HepG2 (cell line): Measurements from ENCODE around the gene HPGD. TPM values are rescaled to one million over a fixed set of nuclear protein-coding genes. Genes with fewer than 3 reads are reported as not detected.
A peak's percentile ranks its signal among the peaks of the same experiment; 100 is the strongest.

Experiments
- ATAC-seq: fragments of 200-7000 bp; cut with Tn5 transposase; 3 replicates; pipeline ENCODE4 v1.9.1; 2020; ENCODE audit warnings: mild to moderate bottlenecking, moderate library complexity
- BruUV-seq: library from RNA; stranded (reverse); fragments of 400-500 nt; replicated peaks from 2 replicates; lab custom pipeline; 2021; lab: Mats Ljungman, UMichigan
- CTCF ChIA-PET: fragments of 300-600 bp; formaldehyde crosslinking; extraction: SDS; loops from one replicate; lab custom pipeline; 2021; ENCODE audit warnings: low total read pairs, inconsistent platforms, low intra/inter-chr PET ratio; lab: Yijun Ruan, JAX
- POLR2A ChIA-PET: fragments of 350-600 bp; sonication (Branson Sonifier 250); formaldehyde crosslinking; loops from one replicate; lab custom pipeline; 2020; ENCODE audit warnings: antibody characterized with exemption, inconsistent platforms; lab: Yijun Ruan, JAX
- DNase-seq: peaks from one replicate; pipeline ENCODE4 v3.0.0-alpha.2; 2015; ENCODE audit warnings: low spot score
- FAIRE-seq: peaks from 3 replicates; lab custom pipeline; 2011; peaks lifted over from hg19 to GRCh38; lab: Jason Lieb, UNC
- H2AFZ ChIP-seq: one replicate; pipeline ENCODE4 v1.6.1; 2011; ENCODE audit warnings: low read length, inconsistent platforms
- H3K27ac ChIP-seq: fragments of 300-600 bp; 3 replicates; pipeline ENCODE4 v1.8.0; 2011; ENCODE audit warnings: mixed run types, mild to moderate bottlenecking, mixed read lengths, low read length, inconsistent platforms; ENCODE audit not compliant: insufficient read depth; ENCODE audit errors: extremely low read length
- H3K27me3 ChIP-seq, 2 experiments: fragments of 200-600 bp in 1 of 2; 2 replicates in 1 of 2; 3 replicates in 1 of 2; pipeline versions ENCODE4 v1.6.0 to v1.8.0; 2011; ENCODE audit warnings: low read length in 2 of 2, mild to moderate bottlenecking in 2 of 2, moderate library complexity in 2 of 2, inconsistent platforms in 1 of 2; ENCODE audit not compliant: insufficient read depth in 2 of 2, control insufficient read depth in 1 of 2
- H3K36me3 ChIP-seq, 2 experiments: fragments of 200-600 bp in 1 of 2; replicated peaks in 1 of 2; 2 replicates in 1 of 2; 3 replicates in 1 of 2; pipeline versions ENCODE4 v1.5.1 to v1.8.0; 2011; ENCODE audit warnings: low read length in 2 of 2, inconsistent platforms in 1 of 2; ENCODE audit not compliant: insufficient read depth in 2 of 2, control insufficient read depth in 1 of 2
- H3K4me1 ChIP-seq: 2 replicates; pipeline ENCODE4 v1.5.1; 2012; ENCODE audit warnings: low read length, inconsistent platforms; ENCODE audit not compliant: insufficient read depth
- H3K4me2 ChIP-seq: 2 replicates; pipeline ENCODE4 v1.6.0; 2011; ENCODE audit warnings: low read depth, low read length, inconsistent platforms
- H3K4me3 ChIP-seq, 3 experiments: fragments of 200-600 bp in 1 of 3; sonication (generic), shearing (Covaris generic) in 1 of 3; replicated peaks in 1 of 3; 2 replicates each; pipeline ENCODE4 v1.5.1; 2011 to 2016; ENCODE audit warnings: low read length in 3 of 3, inconsistent platforms in 2 of 3, low read depth in 2 of 3, mild to moderate bottlenecking in 2 of 3, control low read depth in 1 of 3, mixed read lengths in 1 of 3; ENCODE audit not compliant: insufficient read depth in 1 of 3
- H3K79me2 ChIP-seq: one replicate; pipeline ENCODE4 v1.6.1; 2011; ENCODE audit warnings: low read length, inconsistent platforms; ENCODE audit not compliant: insufficient read depth
- H3K9ac ChIP-seq: 2 replicates; pipeline ENCODE4 v1.6.0; 2011; ENCODE audit warnings: mild to moderate bottlenecking, low read depth, low read length, inconsistent platforms; ENCODE audit not compliant: insufficient read depth
- H3K9me3 ChIP-seq: 2 replicates; pipeline ENCODE4 v1.5.1; 2012; ENCODE audit warnings: mild to moderate bottlenecking, low read length
- H4K20me1 ChIP-seq: 2 replicates; pipeline ENCODE4 v1.6.0; 2011; ENCODE audit warnings: inconsistent platforms, mild to moderate bottlenecking, low read length, moderate library complexity; ENCODE audit not compliant: insufficient read depth
- CBX5 ChIP-seq: sonication (generic); formaldehyde crosslinking; IDR thresholded peaks from 2 replicates; pipeline ENCODE4 v1.4.0; 2020; ENCODE audit warnings: missing genetic modification reagents, borderline replicate concordance
- EZH2 ChIP-seq: conservative IDR thresholded peaks from 2 replicates; pipeline ENCODE4 v1.6.1; 2012; ENCODE audit warnings: mild to moderate bottlenecking, low read depth, low read length, moderate library complexity
- GABPA ChIP-seq, 2 experiments: IDR thresholded peaks; 2 replicates each; pipeline ENCODE4 v1.6.1; 2011 to 2016; ENCODE audit warnings: low read depth in 2 of 2, low read length in 1 of 2, missing biosample characterization in 1 of 2, missing genetic modification characterization in 1 of 2
- GABPB1 ChIP-seq: IDR thresholded peaks from 2 replicates; pipeline ENCODE4 v1.6.1; 2016; ENCODE audit warnings: mild to moderate bottlenecking, missing genetic modification reagents, moderate library complexity, missing compliant biosample characterization
- NONO ChIP-seq, 2 experiments: fragments of 450-650 bp in 1 of 2; sonication (generic) in 1 of 2; formaldehyde crosslinking in 1 of 2; IDR thresholded peaks in 1 of 2; conservative IDR thresholded peaks in 1 of 2; 2 replicates each; pipeline versions ENCODE4 v1.6.1 to v1.8.0; 2017 to 2022; ENCODE audit warnings: mild to moderate bottlenecking in 1 of 2, missing genetic modification reagents in 1 of 2, moderate library complexity in 1 of 2
- NR2C2 ChIP-seq: sonication (generic); formaldehyde crosslinking; IDR thresholded peaks from 2 replicates; pipeline ENCODE4 v1.4.0; 2020; ENCODE audit warnings: missing genetic modification reagents, mild to moderate bottlenecking, moderate library complexity, borderline replicate concordance
- SNAI1 ChIP-seq: sonication (generic); formaldehyde crosslinking; IDR thresholded peaks from 2 replicates; pipeline ENCODE4 v1.5.0; 2020; ENCODE audit warnings: mild to moderate bottlenecking, missing genetic modification reagents, borderline replicate concordance
- TERF1 ChIP-seq: sonication (generic); formaldehyde crosslinking; IDR thresholded peaks from 2 replicates; pipeline ENCODE4 v1.8.0; 2022; ENCODE audit warnings: mild to moderate bottlenecking, missing genetic modification reagents, moderate library complexity
- TFDP2 ChIP-seq: sonication (generic); formaldehyde crosslinking; IDR thresholded peaks from 2 replicates; pipeline ENCODE4 v1.4.0; 2020; ENCODE audit warnings: missing genetic modification reagents
- ZFP91 ChIP-seq: sonication (generic); formaldehyde crosslinking; IDR thresholded peaks from 2 replicates; pipeline ENCODE4 v1.9.0; 2022; ENCODE audit warnings: missing genetic modification reagents, mild to moderate bottlenecking, borderline replicate concordance
- ZFYVE20 ChIP-seq: sonication (generic); formaldehyde crosslinking; IDR thresholded peaks from 2 replicates; pipeline ENCODE4 v1.8.0; 2023; ENCODE audit warnings: low read depth, mild to moderate bottlenecking, moderate library complexity, missing genetic modification reagents, borderline replicate concordance
- ZNF597 ChIP-seq: sonication (generic); formaldehyde crosslinking; IDR thresholded peaks from 2 replicates; pipeline ENCODE4 v1.5.0; 2020; ENCODE audit warnings: missing genetic modification reagents
- WGBS: methylation state at CpG from one replicate; pipeline ENCODE4 v1.1.6; 2017; ENCODE audit warnings: low lambda C conversion rate; 5-methylcytosine and 5-hydroxymethylcytosine counted together
- in situ Hi-C: cut with HindIII; loops from 2 replicates; pipeline ENCODE4 v1.10.0; 2017; ENCODE audit warnings: low pct_unique_long_range_greater_than_20kb; ENCODE audit not compliant: extremely low pct_ligation_motif_present
- intact Hi-C: fragments of 100-400 bp; cut with micrococcal nuclease; formaldehyde crosslinking; loops from one replicate; pipeline ENCODE4 v1.10.0; 2022; ENCODE audit not compliant: unreplicated experiment
- polyA plus RNA-seq, 8 experiments: library from polyadenylated mRNA; depleted of rRNA in 3 of 8; stranded (reverse) in 7 of 8; unstranded in 1 of 8; fragments of >200 nt; fragmentation: Illumina TruSeq in 4 of 8; extraction: Trizol in 4 of 8; gene quantifications; 2 replicates each; pipeline versions ENCODE4 v1.2.1 to v1.2.3, GENCODE V29; 2011 to 2016; ENCODE audit warnings: low read depth in 4 of 8, missing spikeins in 1 of 8, mixed read lengths in 1 of 8; ENCODE audit not compliant: insufficient read depth in 1 of 8
- total RNA-seq, 5 experiments: library from RNA; depleted of rRNA; stranded (reverse); fragments of >200 nt; fragmentation: Illumina TruSeq; extraction: Trizol; gene quantifications; 2 replicates each; pipeline ENCODE4 v1.2.3, GENCODE V29; 2016; ENCODE audit warnings: low read depth in 1 of 5

Gene HPGD
- total and polyA plus RNA-seq, 2 of the 13 experiments (the other 11 are each of a cell fraction or from before 2014, with no cell fraction given): 0.13 to 0.24 TPM

- Histone ChIP-seq H3K27me3 (no peaks in the 10 kb centered on the region), H3K4me1 (peaks cover 27% of the 10 kb centered on the region), H2AFZ (peak overlapping the region; percentile 44), H3K36me3 (no peaks in the 10 kb centered on the region), H3K27ac (no peak overlapping the region), H4K20me1 (no peaks in the 10 kb centered on the region), H3K9ac (no peak overlapping the region), H3K9me3 (no peaks in the 10 kb centered on the region), H3K79me2 (no peaks in the 10 kb centered on the region), H3K4me2 (peak overlapping the region; percentile 31; the same call in 1 of the 2 replicates), H3K4me3 (no peak overlapping the region)
- intact Hi-C loops: no loop called here
- no peak for DNase-seq
- ChIA-PET POLR2A (no interaction called here), CTCF (no interaction called here)
- BruUV-seq: no TSS peak
- no peak for ATAC-seq
- no peak for FAIRE-seq
- in situ Hi-C loops: no loop called here
- TF ChIP-seq TERF1: no peak
- peak; percentile 41 for TF ChIP-seq GABPA (IDR thresholded peaks at IDR 0.05; ENCODE audit: low read depth, low read length)
- peak; percentile 68 for TF ChIP-seq GABPA (CRISPR knock-in tag; IDR thresholded peaks at IDR 0.05; ENCODE audit: low read depth)
- peak; percentile 67 for TF ChIP-seq NR2C2 (CRISPR knock-in tag)
- TF ChIP-seq CBX5: 0 out of 2 replicates have a peak, but pooled peaks have one; percentile 22
- peak; percentile 76 for TF ChIP-seq GABPB1 (CRISPR knock-in tag)
- 22% methylated on average over 10 of the region's 10 CpGs for WGBS
Measured at GRCh38 chr4:174540175-174540574, 17.9 kb upstream of the HPGD start.

- H3K27ac ChIP-seq: no peak overlapping the region
- in situ Hi-C loops (no loop called here), intact Hi-C loops (no loop called here)
- no peak for DNase-seq
- ATAC-seq: no peak
- H3K4me2 ChIP-seq: no peak overlapping the region
- BruUV-seq: no TSS peak
- FAIRE-seq: no peak
- CTCF ChIA-PET: no interaction called here
- no peaks in the 10 kb centered on the region for H3K9me3 ChIP-seq
- H3K4me1 ChIP-seq: peaks cover 27% of the 10 kb centered on the region
- no peaks in the 10 kb centered on the region for H3K79me2 ChIP-seq
- WGBS: 22% methylated on average over 3 of the region's 3 CpGs
- no peaks in the 10 kb centered on the region for H4K20me1 ChIP-seq
- no peak overlapping the region for H3K4me3 ChIP-seq
- no peaks in the 10 kb centered on the region for H3K36me3 ChIP-seq
- H3K27me3 ChIP-seq: no peaks in the 10 kb centered on the region
- POLR2A ChIA-PET: no interaction called here
- peak overlapping the region; percentile 44 for H2AFZ ChIP-seq
- H3K9ac ChIP-seq: no peak overlapping the region
- TF ChIP-seq ZFP91 (CRISPR knock-in tag): no peak
- TF ChIP-seq SNAI1: no peak
- TF ChIP-seq NONO (IDR thresholded peaks at IDR 0.05): no peak
- no peak for TF ChIP-seq NONO (CRISPR knock-in tag; conservative IDR thresholded peaks at IDR 0.05)
- no peak for TF ChIP-seq EZH2
- no peak for TF ChIP-seq TFDP2 (CRISPR knock-in tag)
- TF ChIP-seq ZNF597 (CRISPR knock-in tag): no peak
- TF ChIP-seq ZFYVE20 (CRISPR knock-in tag): no peak
Measured at GRCh38 chr4:174539571-174539970, 17.3 kb upstream of the HPGD start.
